OCI-LY3 (cell line): ENCODE measurements around the gene SELENOK.
A peak's percentile ranks its signal among the peaks of the same experiment; 100 is the strongest.

Source experiments
- H2AFZ ChIP-seq: fragments of 200-600, 300-600 bp; shearing (Covaris generic); 2 replicates; pipeline ENCODE4 v1.6.0; 2014; ENCODE audit warnings: antibody characterized with exemption, low read depth, low read length
- H3K27ac ChIP-seq: fragments of 200-600, 300-600 bp; sonication (generic); 2 replicates; pipeline ENCODE4 v1.5.1; 2014; ENCODE audit warnings: mild to moderate bottlenecking, low read length, moderate library complexity, mixed read lengths
- H3K27me3 ChIP-seq: fragments of 200-600, 300-600 bp; sonication (generic); 2 replicates; pipeline ENCODE4 v1.6.1; 2014; ENCODE audit warnings: low read depth, low read length, mixed read lengths
- H3K36me3 ChIP-seq: fragments of 200-600, 300-600 bp; sonication (generic); replicated peaks from 2 replicates; pipeline ENCODE3; 2014; ENCODE audit warnings: low read depth, low read length, mixed read lengths
- H3K4me1 ChIP-seq: fragments of 300-600, 200-600 bp; sonication (generic); 2 replicates; pipeline ENCODE4 v1.6.1; 2014; ENCODE audit warnings: low read length, mixed read lengths
- H3K4me2 ChIP-seq: fragments of 200-600, 300-600 bp; sonication (generic); 2 replicates; pipeline ENCODE4 v1.6.1; 2014; ENCODE audit warnings: low read length, mixed read lengths
- H3K4me3 ChIP-seq: fragments of 300-600, 200-600 bp; sonication (generic); 2 replicates; pipeline ENCODE4 v1.5.1; 2014; ENCODE audit warnings: antibody characterized with exemption, mild to moderate bottlenecking, low read length, moderate library complexity
- H3K79me2 ChIP-seq: fragments of 300-600, 200-600 bp; shearing (Covaris generic); 2 replicates; pipeline ENCODE4 v1.6.1; 2014; ENCODE audit warnings: mild to moderate bottlenecking, low read length, mixed read lengths
- H3K9ac ChIP-seq: fragments of 300-600, 200-600 bp; shearing (Covaris generic); 2 replicates; pipeline ENCODE4 v1.6.0; 2014; ENCODE audit warnings: mild to moderate bottlenecking, low read length, moderate library complexity
- H3K9me3 ChIP-seq: fragments of 200-600, 300-600 bp; shearing (Covaris generic); 2 replicates; pipeline ENCODE4 v1.6.1; 2014; ENCODE audit warnings: low read length, mixed read lengths; ENCODE audit not compliant: insufficient read depth
- H4K20me1 ChIP-seq: fragments of 200-600, 300-600 bp; sonication (generic); 2 replicates; pipeline ENCODE4 v1.6.1; 2016; ENCODE audit warnings: low read length, mixed read lengths; ENCODE audit not compliant: insufficient read depth
- EZH2phosphoT487 ChIP-seq: fragments of 200-600 bp; shearing (Covaris generic); IDR thresholded peaks from 2 replicates; pipeline ENCODE4 v1.6.1; 2018; ENCODE audit warnings: antibody characterized with exemption, mixed run types, low read depth
- TF ChIP-seq, protein P1 (sequence below): fragments of 200-600, 300-600 bp; sonication (generic); IDR thresholded peaks from 2 replicates; pipeline ENCODE4 v1.5.1; 2014; ENCODE audit warnings: antibody characterized with exemption, low read length, low read depth

SELENOK gene

DNA sequence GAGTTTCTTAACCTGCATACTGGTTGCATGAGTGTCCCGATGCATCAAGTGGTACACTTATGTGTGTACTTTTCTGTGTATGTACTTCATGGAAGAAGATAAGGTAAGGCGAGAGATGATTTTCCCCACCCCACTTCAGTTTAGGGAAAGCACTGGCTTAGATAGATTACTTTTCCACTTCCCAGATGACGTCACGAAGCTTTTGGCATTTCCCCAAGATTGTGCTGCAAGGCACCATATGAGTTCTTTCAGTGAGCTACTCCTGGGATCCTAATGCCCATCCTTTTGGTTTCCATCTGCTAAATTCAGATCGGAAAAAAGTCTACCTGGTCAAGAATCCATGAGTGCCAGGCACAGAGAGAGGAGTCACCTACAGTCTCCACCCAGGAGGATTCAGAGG, 40.8 kb downstream of the SELENOK start:
- TF ChIP-seq, protein P1, sequence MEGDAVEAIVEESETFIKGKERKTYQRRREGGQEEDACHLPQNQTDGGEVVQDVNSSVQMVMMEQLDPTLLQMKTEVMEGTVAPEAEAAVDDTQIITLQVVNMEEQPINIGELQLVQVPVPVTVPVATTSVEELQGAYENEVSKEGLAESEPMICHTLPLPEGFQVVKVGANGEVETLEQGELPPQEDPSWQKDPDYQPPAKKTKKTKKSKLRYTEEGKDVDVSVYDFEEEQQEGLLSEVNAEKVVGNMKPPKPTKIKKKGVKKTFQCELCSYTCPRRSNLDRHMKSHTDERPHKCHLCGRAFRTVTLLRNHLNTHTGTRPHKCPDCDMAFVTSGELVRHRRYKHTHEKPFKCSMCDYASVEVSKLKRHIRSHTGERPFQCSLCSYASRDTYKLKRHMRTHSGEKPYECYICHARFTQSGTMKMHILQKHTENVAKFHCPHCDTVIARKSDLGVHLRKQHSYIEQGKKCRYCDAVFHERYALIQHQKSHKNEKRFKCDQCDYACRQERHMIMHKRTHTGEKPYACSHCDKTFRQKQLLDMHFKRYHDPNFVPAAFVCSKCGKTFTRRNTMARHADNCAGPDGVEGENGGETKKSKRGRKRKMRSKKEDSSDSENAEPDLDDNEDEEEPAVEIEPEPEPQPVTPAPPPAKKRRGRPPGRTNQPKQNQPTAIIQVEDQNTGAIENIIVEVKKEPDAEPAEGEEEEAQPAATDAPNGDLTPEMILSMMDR, result no peak

DNA sequence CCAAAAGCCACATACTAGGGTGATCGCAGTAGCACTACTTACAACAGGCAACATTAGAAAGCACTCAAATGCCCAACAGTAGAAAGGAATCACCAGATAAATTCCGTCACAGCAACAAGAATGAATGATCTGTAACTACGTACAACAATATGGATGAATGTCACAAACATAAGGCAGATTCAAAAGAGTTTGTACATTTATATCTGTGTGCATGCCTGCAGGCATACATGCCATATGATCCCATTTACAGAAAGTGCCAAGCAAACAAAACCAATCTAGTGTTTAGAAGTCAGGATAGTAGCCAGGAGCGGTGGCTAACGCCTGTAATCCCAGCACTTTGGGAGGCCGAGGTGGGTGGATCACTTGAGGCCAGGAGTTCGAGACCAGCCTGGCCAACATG, 41.7 kb downstream of the SELENOK start:
- Histone ChIP-seq H3K27ac (no peak overlapping the region), H3K9me3 (no peaks in the 10 kb centered on the region), H2AFZ (no peak overlapping the region), H4K20me1 (no peaks in the 10 kb centered on the region), H3K4me3 (no peak overlapping the region), H3K79me2 (no peaks in the 10 kb centered on the region), H3K4me1 (peaks cover 12% of the 10 kb centered on the region), H3K27me3 (no peaks in the 10 kb centered on the region), H3K36me3 (no peaks in the 10 kb centered on the region), H3K4me2 (no peak overlapping the region), H3K9ac (no peak overlapping the region)
- no peak for TF ChIP-seq EZH2phosphoT487
- TF ChIP-seq, protein P1, result no peak

More for the DNA sequence above, 40.8 kb downstream of the SELENOK start:
- Histone ChIP-seq H2AFZ (no peak overlapping the region), H4K20me1 (no peaks in the 10 kb centered on the region), H3K4me3 (no peak overlapping the region), H3K27ac (no peak overlapping the region), H3K27me3 (no peaks in the 10 kb centered on the region), H3K9ac (no peak overlapping the region), H3K4me1 (peaks cover 6% of the 10 kb centered on the region), H3K4me2 (no peak overlapping the region), H3K36me3 (no peaks in the 10 kb centered on the region), H3K79me2 (no peaks in the 10 kb centered on the region), H3K9me3 (no peaks in the 10 kb centered on the region)

DNA sequence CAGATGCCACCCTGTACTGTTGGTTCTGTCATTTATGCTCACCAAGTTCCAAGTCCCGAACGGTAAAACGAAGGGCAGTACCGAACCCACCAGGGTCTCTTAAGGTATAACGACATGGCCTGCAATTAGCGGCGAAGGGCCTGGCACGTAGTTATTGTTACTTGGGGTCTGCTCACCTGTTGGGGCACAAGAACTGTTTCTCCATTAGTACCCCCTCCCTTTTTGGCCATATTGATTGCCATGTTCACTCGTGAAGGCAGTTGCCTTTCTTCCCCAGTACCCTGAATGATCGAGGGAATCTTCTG, 44.9 kb downstream of the SELENOK start:
- Histone ChIP-seq H3K4me2 (peak overlapping the region; percentile 87), H3K27me3 (no peaks in the 10 kb centered on the region)

DNA sequence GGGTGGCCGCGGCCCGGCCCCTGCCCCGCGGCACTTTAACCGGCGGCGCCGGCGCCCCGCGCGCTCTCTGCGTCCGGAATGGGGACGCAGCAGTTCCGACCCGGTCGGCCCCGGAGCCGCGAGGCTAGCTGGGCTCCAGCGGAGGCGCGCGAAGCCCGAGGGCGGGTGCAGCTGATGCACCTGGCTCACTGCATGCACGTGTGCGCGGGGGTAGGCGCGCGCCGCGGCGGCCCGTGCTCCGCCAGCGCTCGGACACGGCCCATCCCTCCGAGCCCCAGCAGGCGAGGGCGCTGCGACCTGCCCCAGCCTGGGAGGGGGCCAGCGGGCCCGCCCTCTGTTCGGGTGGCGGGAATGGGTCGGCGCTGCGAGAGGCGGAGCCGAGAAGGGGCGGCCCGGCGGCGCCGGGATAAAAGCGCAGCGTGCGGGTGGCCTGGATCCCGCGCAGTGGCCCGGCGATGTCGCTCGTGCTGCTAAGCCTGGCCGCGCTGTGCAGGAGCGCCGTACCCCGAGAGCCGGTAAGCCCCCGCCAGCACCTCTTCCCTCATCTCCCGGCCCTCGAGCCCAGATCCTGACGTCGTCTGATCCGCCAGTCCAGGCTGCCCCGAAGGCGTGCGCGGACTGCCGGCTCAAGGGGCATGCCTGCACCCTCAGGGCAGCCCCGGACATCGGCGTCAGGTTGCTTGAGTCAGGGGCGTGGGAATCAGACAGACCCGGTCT, 45.4 kb downstream of the SELENOK start, which contains the start of the genes CHDH and IL17RB:
TSS of gene CHDH (minus strand) at position 286 of the 717 bp plus-strand sequence. CDS start 22,411 bp downstream, outside the sequence.
TSS of gene IL17RB (plus strand) at position 435 of the 717 bp plus-strand sequence. CDS start at position 456, 21 bp downstream.
- Histone ChIP-seq H3K27ac (no peak within 1 kb of the TSS), H3K9me3 (no peaks in the 10 kb centered on the region), H3K4me3 (peak within 1 kb of the TSS; percentile 88), H3K27me3 (no peaks in the 10 kb centered on the region), H4K20me1 (no peaks in the 10 kb centered on the region), H3K9ac (peak within 1 kb of the TSS; percentile 86), H3K4me2 (peak within 1 kb of the TSS; percentile 87), H3K79me2 (no peaks in the 10 kb centered on the region), H3K4me1 (peaks cover 36% of the 10 kb centered on the region), H2AFZ (peak within 1 kb of the TSS; percentile 83), H3K36me3 (no peaks in the 10 kb centered on the region)
- TF ChIP-seq EZH2phosphoT487, result no peak
- TF ChIP-seq, protein P1, result no peak

More for the DNA sequence above, 44.9 kb downstream of the SELENOK start:
- Histone ChIP-seq H3K27ac (no peak overlapping the region), H3K4me3 (peak overlapping the region; percentile 88), H3K79me2 (no peaks in the 10 kb centered on the region), H4K20me1 (no peaks in the 10 kb centered on the region), H3K9me3 (no peaks in the 10 kb centered on the region), H2AFZ (no peak overlapping the region), H3K36me3 (no peaks in the 10 kb centered on the region), H3K4me1 (peaks cover 36% of the 10 kb centered on the region), H3K9ac (no peak overlapping the region)
- TF ChIP-seq, protein P1, result no peak
- no peak for TF ChIP-seq EZH2phosphoT487
